Tibial artery (tissue), 4 donors: Measurements from ENCODE around the gene PHF21A.

Experiments used
- DNase-seq, 2 donors: peaks; one replicate each; pipeline ENCODE4 v3.0.0-alpha.2; 2019
- H3K27ac ChIP-seq, 2 donors: fragments of 200-600 bp; sonication (generic) in 1 of 2; 1 replicate in 1 of 2; 2 replicates in 1 of 2; pipeline ENCODE4 v1.5.1; 2018 to 2019; ENCODE audit warnings: mild to moderate bottlenecking in 1 of 2
- H3K27me3 ChIP-seq, 2 donors: fragments of 200-600 bp; sonication (generic) in 1 of 2; one replicate each; pipeline versions ENCODE4 v1.5.1 to v1.6.0; 2016 to 2019
- H3K36me3 ChIP-seq, 3 donors: fragments of 200-600 bp; sonication (generic) in 2 of 3; one replicate each; pipeline ENCODE4 v1.5.1; 2016 to 2019; ENCODE audit warnings: mild to moderate bottlenecking in 2 of 3
- H3K4me1 ChIP-seq, 4 donors: fragments of 200-600 bp; sonication (generic) in 2 of 4; 1 replicate in 3 of 4; 2 replicates in 1 of 4; pipeline ENCODE4 v1.5.1; 2016 to 2019
- H3K4me3 ChIP-seq, 2 donors: fragments of 200-600 bp; sonication (generic) in 1 of 2; 1 replicate in 1 of 2; 2 replicates in 1 of 2; pipeline ENCODE4 v1.5.1; 2018 to 2019; ENCODE audit warnings: mild to moderate bottlenecking in 2 of 2
- H3K9me3 ChIP-seq, 3 donors: fragments of 200-600 bp; sonication (generic) in 1 of 3; one replicate each; pipeline ENCODE4 v1.5.1; 2016 to 2019
- CTCF ChIP-seq, 2 experiments: fragments of 200-600 bp in 1 of 2; fragments of 450-650 bp in 1 of 2; IDR thresholded peaks; one replicate each; pipeline ENCODE4 v1.5.1; 2017 to 2019; ENCODE audit warnings: antibody characterized with exemption in 2 of 2, mild to moderate bottlenecking in 1 of 2, moderate library complexity in 1 of 2
- intact Hi-C: fragments of 100-400 bp; cut with DNase I; formaldehyde crosslinking; loops from one replicate; pipeline ENCODE4 v1.15.0; 2023; ENCODE audit warnings: low total_unique reads

The PHF21A gene

GRCh38 chr11:46055371-46055770 is 65.9 kb downstream of the PHF21A start:
- intact Hi-C loops: no loop called here
- no peak overlapping the region for H3K4me3 ChIP-seq
- no peak for TF ChIP-seq CTCF (IDR thresholded peaks at IDR 0.05)
- H3K36me3 ChIP-seq: no peaks in the 10 kb centered on the region
- H3K27ac ChIP-seq: no peak overlapping the region
- peaks cover 0 to 50% (median 9%) of the 10 kb centered on the region in 4 donors for H3K4me1 ChIP-seq
- DNase-seq: no peak
- no peaks in the 10 kb centered on the region for H3K9me3 ChIP-seq
- H3K27me3 ChIP-seq: no peaks in the 10 kb centered on the region

- no peak for TF ChIP-seq CTCF (IDR thresholded peaks at IDR 0.05)
- intact Hi-C loops: no loop called here
- Histone ChIP-seq H3K9me3 (no peaks in the 10 kb centered on the region), H3K27ac (no peak overlapping the region), H3K4me1 (peaks cover 0 to 42% (median 12%) of the 10 kb centered on the region in 4 donors), H3K36me3 (peaks cover 0 to 7% (median 0%) of the 10 kb centered on the region in 3 donors), H3K27me3 (no peaks in the 10 kb centered on the region), H3K4me3 (no peak overlapping the region)
- no peak for DNase-seq
Measured at GRCh38 chr11:46051102-46051501, 70.2 kb downstream of the PHF21A start.

GRCh38 chr11:46050662-46051061 is 70.6 kb downstream of the PHF21A start:
- TF ChIP-seq CTCF (IDR thresholded peaks at IDR 0.05): no peak
- intact Hi-C loops: no loop called here
- no peak overlapping the region for H3K27ac ChIP-seq

GRCh38 chr11:46050003-46050461 is 71.2 kb downstream of the PHF21A start:
- no peak for DNase-seq
- no peak for TF ChIP-seq CTCF (IDR thresholded peaks at IDR 0.05)
- intact Hi-C loops: no loop called here
- Histone ChIP-seq H3K4me3 (no peak overlapping the region), H3K4me1 (peaks cover 0 to 32% (median 12%) of the 10 kb centered on the region in 4 donors), H3K9me3 (no peaks in the 10 kb centered on the region), H3K27ac (no peak overlapping the region), H3K36me3 (peaks cover 0 to 7% (median 0%) of the 10 kb centered on the region in 3 donors), H3K27me3 (no peaks in the 10 kb centered on the region)

More at GRCh38 chr11:46050662-46051061, 70.6 kb downstream of the PHF21A start:
- no peaks in the 10 kb centered on the region for H3K9me3 ChIP-seq
- peaks cover 0 to 7% (median 0%) of the 10 kb centered on the region in 3 donors for H3K36me3 ChIP-seq
- no peaks in the 10 kb centered on the region for H3K27me3 ChIP-seq
- peaks cover 0 to 38% (median 12%) of the 10 kb centered on the region in 4 donors for H3K4me1 ChIP-seq
- no peak overlapping the region for H3K4me3 ChIP-seq
- no peak for DNase-seq

- Histone ChIP-seq H3K27me3 (no peaks in the 10 kb centered on the region), H3K4me1 (peaks cover 0 to 25% (median 12%) of the 10 kb centered on the region in 4 donors), H3K4me3 (no peak overlapping the region), H3K27ac (no peak overlapping the region), H3K9me3 (no peaks in the 10 kb centered on the region), H3K36me3 (peaks cover 0 to 7% (median 0%) of the 10 kb centered on the region in 3 donors)
- no peak for DNase-seq
- TF ChIP-seq CTCF (IDR thresholded peaks at IDR 0.05): no peak
- intact Hi-C loops: no loop called here
Measured at GRCh38 chr11:46049325-46049897, 71.8 kb downstream of the PHF21A start.
